Neural progenitor cell (in vitro differentiated cells): ENCODE data around the gene ZFYVE21. TPM values are rescaled to one million over a fixed set of nuclear protein-coding genes. Genes with fewer than 3 reads are reported as not detected.

Source experiments
- DNase-seq: peaks from one replicate; pipeline ENCODE4 v3.0.0-alpha.2; 2016; ENCODE audit warnings: low spot score
- H2AFZ ChIP-seq: fragments of 200-600 bp; sonication (generic); replicated peaks from 2 replicates; pipeline ENCODE4 v1.6.1; 2016; ENCODE audit warnings: antibody characterized with exemption
- H3F3A ChIP-seq: fragments of 200-600 bp; sonication (generic); 2 replicates; pipeline ENCODE4 v1.6.1; 2016; ENCODE audit warnings: antibody characterized with exemption, low read depth
- H3K27ac ChIP-seq: fragments of 200-600 bp; sonication (generic); 2 replicates; pipeline ENCODE4 v1.5.1; 2016; ENCODE audit warnings: mild to moderate bottlenecking
- H3K27me3 ChIP-seq: fragments of 200-600 bp; sonication (generic); 2 replicates; pipeline ENCODE4 v1.6.1; 2016; ENCODE audit warnings: mild to moderate bottlenecking, moderate library complexity
- H3K36me3 ChIP-seq: fragments of 200-600 bp; sonication (generic); 2 replicates; pipeline ENCODE4 v1.5.1; 2016
- H3K4me1 ChIP-seq: fragments of 200-600 bp; sonication (generic); 2 replicates; pipeline ENCODE4 v1.6.1; 2016; ENCODE audit warnings: mixed run types
- H3K4me2 ChIP-seq: fragments of 200-600 bp; sonication (generic); 2 replicates; pipeline ENCODE4 v1.6.1; 2016
- H3K4me3 ChIP-seq: fragments of 200-600 bp; sonication (generic); 2 replicates; pipeline ENCODE4 v1.5.1; 2016
- H3K79me2 ChIP-seq: fragments of 200-600 bp; sonication (generic); 2 replicates; pipeline ENCODE4 v1.6.1; 2016; ENCODE audit warnings: low read depth
- H3K9ac ChIP-seq: fragments of 200-600 bp; sonication (generic); 2 replicates; pipeline ENCODE4 v1.6.1; 2016
- H3K9me3 ChIP-seq: fragments of 200-600 bp; sonication (generic); 2 replicates; pipeline ENCODE4 v1.5.1; 2016; ENCODE audit warnings: low read depth
- H4K20me1 ChIP-seq: fragments of 200-600 bp; sonication (generic); 2 replicates; pipeline ENCODE4 v1.6.1; 2016; ENCODE audit warnings: low read depth
- H3K27ac Mint-ChIP-seq: 3 replicates; pipeline ENCODE4 v1.8.0; 2021; ENCODE audit warnings: mixed read lengths
- H3K27me3 Mint-ChIP-seq: 2 replicates; pipeline ENCODE4 v1.8.0; 2022; ENCODE audit warnings: low read depth, mild to moderate bottlenecking, inconsistent platforms, moderate library complexity, mixed read lengths; ENCODE audit not compliant: insufficient read depth
- H3K36me3 Mint-ChIP-seq: 3 replicates; pipeline ENCODE4 v1.8.0; 2021; ENCODE audit warnings: mixed read lengths
- H3K4me1 Mint-ChIP-seq: 3 replicates; pipeline ENCODE4 v1.8.0; 2021; ENCODE audit warnings: mixed read lengths
- H3K4me3 Mint-ChIP-seq: 3 replicates; pipeline ENCODE4 v1.8.0; 2021; ENCODE audit warnings: mild to moderate bottlenecking, moderate library complexity, mixed read lengths
- H3K9me3 Mint-ChIP-seq: 3 replicates; pipeline ENCODE4 v1.8.0; 2020; ENCODE audit warnings: mixed read lengths
- CTCF ChIP-seq: fragments of 200-600 bp; sonication (generic); IDR thresholded peaks from 2 replicates; pipeline ENCODE4 v1.5.1; 2017; ENCODE audit warnings: antibody characterized with exemption, mild to moderate bottlenecking
- EZH2 ChIP-seq: fragments of 200-600 bp; sonication (generic); IDR thresholded peaks from 2 replicates; pipeline ENCODE4 v1.6.1; 2017; ENCODE audit warnings: antibody characterized with exemption, mild to moderate bottlenecking, moderate library complexity
- EZH2phosphoT487 ChIP-seq: fragments of 200-600 bp; sonication (generic); IDR thresholded peaks from 2 replicates; pipeline ENCODE4 v1.6.1; 2017; ENCODE audit warnings: antibody characterized with exemption
- total RNA-seq: library from RNA; depleted of rRNA; stranded (reverse); fragments of >200 nt; gene quantifications from 2 replicates; pipeline ENCODE4 v1.2.3, GENCODE V29; 2015; ENCODE audit warnings: low replicate concordance

The ZFYVE21 gene
- total RNA-seq, 1 donor from 2014 or later = 46.2 TPM

- Mint-ChIP-seq H3K4me3 (no peak overlapping the region), H3K27ac (no peak overlapping the region), H3K4me1 (no peaks in the 10 kb centered on the region), H3K9me3 (no peaks in the 10 kb centered on the region), H3K36me3 (peaks cover 11% of the 10 kb centered on the region), H3K27me3 (peaks cover 2% of the 10 kb centered on the region)
- Histone ChIP-seq H3K4me2 (no peak overlapping the region), H3K36me3 (no peaks in the 10 kb centered on the region), H3K27ac (no peak overlapping the region), H3K27me3 (no peaks in the 10 kb centered on the region), H3K4me1 (no peaks in the 10 kb centered on the region), H2AFZ (no peak overlapping the region), H3F3A (no peaks in the 10 kb centered on the region), H3K79me2 (no peaks in the 10 kb centered on the region), H3K9ac (no peak overlapping the region), H4K20me1 (peaks cover 13% of the 10 kb centered on the region), H3K9me3 (no peaks in the 10 kb centered on the region), H3K4me3 (no peak overlapping the region)
- no peak for DNase-seq
- TF ChIP-seq CTCF (no peak), EZH2phosphoT487 (no peak), EZH2 (no peak)
These were observed 16.6 kb downstream of the ZFYVE21 start for GRCh38 chr14:103731916-103732867.

DNA sequence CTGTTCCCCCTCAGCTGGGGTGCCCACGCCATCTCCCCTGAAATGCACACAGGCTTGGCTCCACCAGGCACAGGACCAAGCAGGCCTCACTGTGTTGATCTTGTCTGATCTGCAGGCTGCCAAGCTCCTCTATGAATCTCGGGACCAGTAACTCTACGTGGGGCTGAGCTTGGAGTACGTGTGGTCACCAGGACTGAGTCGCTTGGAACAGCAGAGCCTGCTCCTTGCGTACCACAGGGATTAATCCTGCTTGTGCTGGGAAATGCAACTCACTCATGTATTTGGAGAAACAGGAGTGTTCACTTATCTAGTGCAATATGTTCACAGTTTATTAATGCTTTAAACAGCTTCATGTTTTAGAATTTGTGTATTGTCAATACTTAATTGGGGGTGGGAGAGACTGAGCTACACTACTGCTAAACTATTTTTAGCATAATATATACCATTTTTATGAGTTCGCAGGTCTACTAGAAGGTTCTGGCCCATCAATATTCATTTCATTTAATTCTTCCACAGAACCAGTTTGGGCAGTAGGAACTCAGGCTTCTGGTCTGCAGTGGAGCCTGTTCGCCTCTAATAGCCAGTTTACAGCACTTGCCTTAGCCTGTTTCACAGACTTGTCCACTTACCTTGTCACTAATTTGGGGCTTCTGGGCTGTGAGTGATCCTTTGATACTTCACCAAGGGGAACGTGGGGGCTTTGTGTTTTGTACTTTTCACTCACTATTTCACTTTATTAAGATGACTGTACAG lies 17.4 kb downstream of the ZFYVE21 start:
- Histone ChIP-seq H3K4me2 (no peak overlapping the region), H3K4me3 (no peak overlapping the region), H3K9ac (no peak overlapping the region), H3K4me1 (no peaks in the 10 kb centered on the region), H3K79me2 (no peaks in the 10 kb centered on the region), H3K27me3 (no peaks in the 10 kb centered on the region), H3F3A (no peaks in the 10 kb centered on the region), H3K9me3 (no peaks in the 10 kb centered on the region), H2AFZ (no peak overlapping the region), H3K36me3 (no peaks in the 10 kb centered on the region), H4K20me1 (peaks cover 13% of the 10 kb centered on the region), H3K27ac (no peak overlapping the region)
- Mint-ChIP-seq H3K27ac (no peak overlapping the region), H3K4me3 (no peak overlapping the region), H3K36me3 (peaks cover 11% of the 10 kb centered on the region), H3K27me3 (peaks cover 2% of the 10 kb centered on the region), H3K4me1 (peaks cover under 1% of the 10 kb centered on the region), H3K9me3 (no peaks in the 10 kb centered on the region)
- DNase-seq = no peak
- TF ChIP-seq EZH2 (no peak), EZH2phosphoT487 (no peak), CTCF (no peak)

DNA sequence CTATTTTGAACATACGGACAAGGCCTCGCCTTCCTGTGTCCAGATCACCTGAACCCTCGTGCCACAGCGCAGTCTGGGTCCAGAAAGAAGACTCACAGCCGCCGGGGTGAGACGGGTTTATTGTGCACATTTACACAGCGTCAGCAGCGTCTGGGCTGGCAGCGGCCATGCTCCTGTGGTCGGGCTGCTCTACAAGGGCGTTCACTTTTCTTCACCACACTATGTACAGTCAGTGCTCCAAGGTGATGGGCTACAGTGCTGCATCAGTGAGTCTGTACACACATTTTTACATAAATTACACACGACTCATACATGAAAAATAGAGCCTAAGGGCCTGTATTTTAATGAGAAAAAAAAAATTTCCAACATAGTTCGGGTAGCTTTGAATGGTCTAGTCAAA lies 18.0 kb downstream of the ZFYVE21 start:
- Mint-ChIP-seq H3K4me1 (peaks cover 4% of the 10 kb centered on the region), H3K4me3 (no peak overlapping the region), H3K27ac (no peak overlapping the region), H3K27me3 (peaks cover 4% of the 10 kb centered on the region), H3K36me3 (peaks cover 16% of the 10 kb centered on the region), H3K9me3 (no peaks in the 10 kb centered on the region)
- H3K79me2 ChIP-seq = no peaks in the 10 kb centered on the region
- no peak overlapping the region for H2AFZ ChIP-seq
- H4K20me1 ChIP-seq = peaks cover 9% of the 10 kb centered on the region
- H3K4me1 ChIP-seq = no peaks in the 10 kb centered on the region
- H3K9ac ChIP-seq = no peak overlapping the region
- H3K27ac ChIP-seq = no peak overlapping the region
- H3K4me2 ChIP-seq = no peak overlapping the region
- no peak overlapping the region for H3K4me3 ChIP-seq
- no peaks in the 10 kb centered on the region for H3K27me3 ChIP-seq
- DNase-seq = no peak
- TF ChIP-seq EZH2 = no peak
- H3K36me3 ChIP-seq = no peaks in the 10 kb centered on the region
- H3K9me3 ChIP-seq = no peaks in the 10 kb centered on the region
- no peaks in the 10 kb centered on the region for H3F3A ChIP-seq
